ENCODE results near the gene COQ2. TPM values are rescaled to one million over a fixed set of nuclear protein-coding genes. Genes with fewer than 3 reads are reported as not detected.

The COQ2 gene
- total and polyA plus RNA-seq, 8 donors: 1.8 to 10.1 (median 8.0) TPM

GRCh38 chr4:83267830-83268475 is 16.6 kb downstream of the COQ2 start:
- peaks cover 0 to 78% (median 47%) of the 10 kb centered on the region in 4 donors for H3K36me3 ChIP-seq
- no peaks in the 10 kb centered on the region for H3K27me3 ChIP-seq
- no peak for DNase-seq
- no peak overlapping the region for H3K4me3 ChIP-seq
- WGBS, 5 donors: 91 to 98% (median 93%) methylated on average over 3 of the region's 3 CpGs
- no peak overlapping the region for H3K27ac ChIP-seq
- TF ChIP-seq CTCF (IDR thresholded peaks at IDR 0.05) (no peak), POLR2AphosphoS5 (IDR thresholded peaks at IDR 0.05) (no peak), EP300 (IDR thresholded peaks at IDR 0.05) (no peak), POLR2A (IDR thresholded peaks at IDR 0.05) (no peak)
- no peaks in the 10 kb centered on the region for H3K9me3 ChIP-seq
- no peaks in the 10 kb centered on the region for H3K4me1 ChIP-seq
- intact Hi-C loops (cut with DNase I; ENCODE audit: low total_unique reads): no loop called here

- 59 to 65% (median 61%) methylated on average over 7 of the region's 7 CpGs for WGBS, 5 donors
- Histone ChIP-seq H3K9me3 (no peaks in the 10 kb centered on the region), H3K4me3 (no peak overlapping the region), H3K27me3 (no peaks in the 10 kb centered on the region), H3K4me1 (no peaks in the 10 kb centered on the region), H3K27ac (no peak overlapping the region), H3K36me3 (peaks cover 0 to 75% (median 44%) of the 10 kb centered on the region in 4 donors)
- peak in 1 of 2 donors; percentile 32 for DNase-seq
- intact Hi-C loops (cut with DNase I; ENCODE audit: low total_unique reads): no loop called here
- TF ChIP-seq POLR2A (IDR thresholded peaks at IDR 0.05): no peak
- TF ChIP-seq CTCF (IDR thresholded peaks at IDR 0.05): no peak
- no peak for TF ChIP-seq POLR2AphosphoS5 (IDR thresholded peaks at IDR 0.05)
- no peak for TF ChIP-seq EP300 (IDR thresholded peaks at IDR 0.05)
Observed at GRCh38 chr4:83267121-83267829, 17.3 kb downstream of the COQ2 start.

GRCh38 chr4:83266689-83267088 is 17.9 kb downstream of the COQ2 start:
- intact Hi-C loops (cut with DNase I; ENCODE audit: low total_unique reads): no loop called here
- no peak for TF ChIP-seq POLR2A (IDR thresholded peaks at IDR 0.05)
- TF ChIP-seq POLR2AphosphoS5 (IDR thresholded peaks at IDR 0.05): no peak
- TF ChIP-seq CTCF (IDR thresholded peaks at IDR 0.05): no peak
- TF ChIP-seq EP300 (IDR thresholded peaks at IDR 0.05): no peak
- 78 to 93% (median 88%) methylated on average over 1 of the region's 1 CpG for WGBS, 5 donors
- H3K4me1 ChIP-seq: no peaks in the 10 kb centered on the region
- no peak overlapping the region for H3K4me3 ChIP-seq
- DNase-seq: no peak
- H3K27ac ChIP-seq: no peak overlapping the region
- H3K36me3 ChIP-seq: peaks cover 0 to 69% (median 43%) of the 10 kb centered on the region in 4 donors
- H3K9me3 ChIP-seq: no peaks in the 10 kb centered on the region
- no peaks in the 10 kb centered on the region for H3K27me3 ChIP-seq

- H3K4me1 ChIP-seq: peaks cover 0 to 13% (median 2%) of the 10 kb centered on the region in 4 donors
- WGBS, 5 donors: 80 to 95% (median 86%) methylated on average over 1 of the region's 1 CpG
- H3K27me3 ChIP-seq: no peaks in the 10 kb centered on the region
- intact Hi-C loops (cut with DNase I; ENCODE audit: low total_unique reads): no loop called here
- H3K9me3 ChIP-seq: no peaks in the 10 kb centered on the region
- no peak for DNase-seq
- H3K4me3 ChIP-seq: no peak overlapping the region
- TF ChIP-seq EP300 (IDR thresholded peaks at IDR 0.05) (no peak), POLR2AphosphoS5 (IDR thresholded peaks at IDR 0.05) (no peak), POLR2A (IDR thresholded peaks at IDR 0.05) (no peak), CTCF (IDR thresholded peaks at IDR 0.05) (no peak)
- no peak overlapping the region for H3K27ac ChIP-seq
- peaks cover 0 to 44% (median 18%) of the 10 kb centered on the region in 4 donors for H3K36me3 ChIP-seq
Observed at GRCh38 chr4:83263106-83263505, 21.5 kb downstream of the COQ2 start.

Measured in stomach (tissue), 9 donors.